ENCODE results near the gene EMC10. TPM values are rescaled to one million over a fixed set of nuclear protein-coding genes. Genes with fewer than 3 reads are reported as not detected.

The EMC10 gene
- total and polyA plus RNA-seq, 2 donors (not counting 3 experiments of a cell fraction or from before 2014, with no cell fraction given), result 106 to 111 TPM

DNA sequence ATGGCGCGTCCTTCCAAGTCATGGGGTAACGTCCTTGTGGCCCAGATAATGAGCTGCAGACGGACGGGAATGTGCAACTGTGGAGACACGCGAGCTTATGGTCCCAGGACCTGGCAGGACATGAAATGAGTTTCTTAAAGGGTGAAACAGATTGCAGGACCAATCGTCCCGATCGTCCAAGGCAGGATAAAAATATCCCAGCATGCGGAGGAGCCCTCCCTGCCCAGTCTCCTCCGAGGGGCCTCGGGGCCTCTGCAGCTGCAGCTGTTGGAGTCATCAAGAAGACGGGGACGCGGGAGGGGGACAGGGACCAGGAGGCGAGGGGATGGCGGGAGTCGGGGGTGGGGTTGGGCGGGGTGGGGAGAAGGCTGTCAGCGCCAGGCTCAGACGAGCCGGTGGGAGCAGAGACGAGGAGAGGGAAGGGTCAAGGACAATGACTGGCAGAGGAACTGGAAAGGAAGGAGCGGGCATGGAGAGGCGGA, 14.7 kb downstream of the EMC10 start:
- ChIA-PET CTCF (no interaction called here), POLR2A (no interaction called here)
- DNase-seq (ENCODE audit: low read depth, low spot score), result no peak
- H3K4me3 ChIP-seq (replicated peaks in 1 of 3; ENCODE audit: insufficient read depth in 1 of 3, low read depth in 1 of 3, low read length in 3 of 3), result no peak overlapping the region
- no peak overlapping the region for H3K4me2 ChIP-seq (ENCODE audit: insufficient read depth, low read length)
- H3K27ac ChIP-seq (ENCODE audit: insufficient read depth, low read depth, low read length), result no peak overlapping the region
- no TSS peak for BruUV-seq (replicated peaks)
- no peaks in the 10 kb centered on the region for H4K20me1 ChIP-seq (replicated peaks; ENCODE audit: control insufficient read depth, extremely low read depth, insufficient read depth, low read length)
- no peak overlapping the region for H3K9ac ChIP-seq (replicated peaks; ENCODE audit: extremely low read depth, insufficient read depth, low read length)
- H3K9me3 ChIP-seq (replicated peaks; ENCODE audit: control insufficient read depth, insufficient read depth, low read length), result no peaks in the 10 kb centered on the region
- peaks cover 10 to 12% of the 10 kb centered on the region in 2 experiments for H3K27me3 ChIP-seq (ENCODE audit: control insufficient read depth in 2 of 2, insufficient read depth in 2 of 2, low read length in 2 of 2)
- TF ChIP-seq POLR2A (IDR thresholded peaks at IDR 0.05; ENCODE audit: low read depth, low read length) (no peak), JUN (IDR thresholded peaks at IDR 0.05; ENCODE audit: borderline replicate concordance, insufficient read depth, insufficient read length, low read depth) (no peak), CTCF (IDR thresholded peaks at IDR 0.05; ENCODE audit: extremely low read depth in 1 of 2, insufficient read depth in 1 of 2, low read depth in 1 of 2, low read length in 2 of 2) (no peak), GATA2 (IDR thresholded peaks at IDR 0.05; ENCODE audit: insufficient read depth, insufficient read length, low read depth, low read length) (no peak), EZH2 (IDR thresholded peaks at IDR 0.05; ENCODE audit: borderline replicate concordance, low read depth, low read length, severe bottlenecking) (no peak), POLR2AphosphoS5 (IDR thresholded peaks at IDR 0.05; ENCODE audit: insufficient read depth, low read depth, low read length) (no peak), MYC (IDR thresholded peaks at IDR 0.05; ENCODE audit: low read depth, low read length) (no peak), FOS (IDR thresholded peaks at IDR 0.05; ENCODE audit: borderline replicate concordance, insufficient read depth, low read length) (no peak)
- TF ChIP-seq, protein P1, sequence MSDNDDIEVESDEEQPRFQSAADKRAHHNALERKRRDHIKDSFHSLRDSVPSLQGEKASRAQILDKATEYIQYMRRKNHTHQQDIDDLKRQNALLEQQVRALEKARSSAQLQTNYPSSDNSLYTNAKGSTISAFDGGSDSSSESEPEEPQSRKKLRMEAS (IDR thresholded peaks at IDR 0.05; ENCODE audit: insufficient read depth, insufficient read length), result no peak
- H3K4me1 ChIP-seq (ENCODE audit: control insufficient read depth, extremely low read depth, insufficient read depth, low read length), result no peaks in the 10 kb centered on the region
- no peak for FAIRE-seq
- intact Hi-C loops (cut with micrococcal nuclease), result no loop called here
- H3K79me2 ChIP-seq (ENCODE audit: control insufficient read depth, insufficient read depth, low read length), result no peaks in the 10 kb centered on the region
- no peak overlapping the region for H2AFZ ChIP-seq (ENCODE audit: low read depth, low read length)
- dilution Hi-C loops (cut with MboI; ENCODE audit: extremely low pct_ligation_motif_present, low sequenced_read_pairs), result no loop called here
- no peaks in the 10 kb centered on the region for H3K36me3 ChIP-seq (ENCODE audit: control insufficient read depth in 2 of 2, extremely low read depth in 1 of 2, insufficient read depth in 2 of 2, low read length in 2 of 2)
- H3K9me1 ChIP-seq (replicated peaks; ENCODE audit: control insufficient read depth, extremely low read depth, insufficient read depth, low read length), result no peaks in the 10 kb centered on the region
